CD8-positive, alpha-beta memory T cell (primary cell): Measurements from ENCODE around the gene SYNE4. TPM values are rescaled to one million over a fixed set of nuclear protein-coding genes. Genes with fewer than 3 reads are reported as not detected.

Experiments used
- CTCF ChIA-PET: fragments of 350-600 bp; sonication (Branson Sonifier 250); formaldehyde crosslinking; loops from one replicate; lab custom pipeline; 2021; ENCODE audit warnings: antibody characterized with exemption; lab: Charles Lee
- POLR2A ChIA-PET: fragments of 350-600 bp; sonication (Branson Sonifier 250); formaldehyde crosslinking; loops from one replicate; lab custom pipeline; 2021; ENCODE audit warnings: antibody characterized with exemption; lab: Charles Lee
- DNase-seq, 5 donors: peaks; one replicate each; pipeline versions ENCODE4 v3.0.0 to v3.0.0-alpha.2; 2020 to 2022; ENCODE audit warnings: mixed read lengths in 1 of 5
- H3K27ac ChIP-seq: one replicate; pipeline ENCODE4 v1.7.0; 2013; ENCODE audit warnings: low read depth, mild to moderate bottlenecking, low read length, moderate library complexity
- H3K27me3 ChIP-seq: 2 replicates; pipeline ENCODE4 v1.7.0; 2013; ENCODE audit warnings: low read length, mild to moderate bottlenecking; ENCODE audit not compliant: insufficient read depth, poor library complexity, severe bottlenecking
- H3K36me3 ChIP-seq: 2 replicates; pipeline ENCODE4 v1.7.0; 2013; ENCODE audit warnings: mild to moderate bottlenecking, low read length, moderate library complexity; ENCODE audit not compliant: insufficient read depth
- H3K4me1 ChIP-seq: 2 replicates; pipeline ENCODE4 v1.7.0; 2013; ENCODE audit warnings: mild to moderate bottlenecking, low read length, moderate library complexity; ENCODE audit not compliant: insufficient read depth
- H3K4me3 ChIP-seq: 2 replicates; pipeline ENCODE4 v1.7.0; 2013; ENCODE audit warnings: mild to moderate bottlenecking, low read length
- H3K9me3 ChIP-seq: 2 replicates; pipeline ENCODE4 v1.7.0; 2013; ENCODE audit warnings: mild to moderate bottlenecking, low read length
- H3K27ac Mint-ChIP-seq, 8 donors: one replicate each; pipeline ENCODE4 v1.8.0; 2020 to 2021; ENCODE audit warnings: mixed read lengths in 8 of 8, mild to moderate bottlenecking in 6 of 8, inconsistent platforms in 3 of 8, moderate library complexity in 3 of 8
- H3K27me3 Mint-ChIP-seq, 2 donors: one replicate each; pipeline ENCODE4 v1.8.0; 2020 to 2021; ENCODE audit warnings: mixed read lengths in 2 of 2, mild to moderate bottlenecking in 1 of 2, moderate library complexity in 1 of 2
- H3K36me3 Mint-ChIP-seq, 3 donors: one replicate each; pipeline ENCODE4 v1.8.0; 2020 to 2021; ENCODE audit warnings: mixed read lengths in 3 of 3, inconsistent platforms in 1 of 3, mild to moderate bottlenecking in 1 of 3
- H3K4me1 Mint-ChIP-seq, 3 donors: one replicate each; pipeline ENCODE4 v1.8.0; 2020 to 2021; ENCODE audit warnings: mixed read lengths in 3 of 3, inconsistent platforms in 1 of 3, mild to moderate bottlenecking in 1 of 3
- H3K4me3 Mint-ChIP-seq, 7 donors: one replicate each; pipeline ENCODE4 v1.8.0; 2020 to 2021; ENCODE audit warnings: mixed read lengths in 7 of 7, mild to moderate bottlenecking in 6 of 7, moderate library complexity in 4 of 7, inconsistent platforms in 2 of 7
- H3K9me3 Mint-ChIP-seq, 5 donors: one replicate each; pipeline ENCODE4 v1.8.0; 2020 to 2022; ENCODE audit warnings: mixed read lengths in 5 of 5, mild to moderate bottlenecking in 3 of 5, moderate library complexity in 2 of 5, inconsistent platforms in 1 of 5
- polyA plus RNA-seq: library from polyadenylated mRNA; unstranded; fragments of 300-500 nt; fragmentation: Illumina TruSeq; gene quantifications from one replicate; pipeline ENCODE4 v1.2.3, GENCODE V29; 2021
- total RNA-seq, 2 experiments: library from RNA; stranded (reverse); gene quantifications; one replicate each; pipeline ENCODE4 v1.2.3, GENCODE V29; 2021

SYNE4 gene
- total and polyA plus RNA-seq, 3 experiments from 2014 or later = 1.2 to 1.9 TPM; not detected in 1

GRCh38 chr19:36031308-36031707 is 22.7 kb upstream of the SYNE4 start:
- peaks cover 16 to 31% (median 23%) of the 10 kb centered on the region in 3 donors for H3K4me1 Mint-ChIP-seq
- no peaks in the 10 kb centered on the region for H3K9me3 ChIP-seq
- POLR2A ChIA-PET = no interaction called here
- no peaks in the 10 kb centered on the region for H3K27me3 ChIP-seq
- peak overlapping the region in 2 of 8 donors; percentile 38 to 54 for H3K27ac Mint-ChIP-seq
- peaks cover 4% of the 10 kb centered on the region for H3K36me3 ChIP-seq
- H3K27ac ChIP-seq = no peak overlapping the region
- peaks cover 15% of the 10 kb centered on the region for H3K4me1 ChIP-seq
- peaks cover 0 to 11% of the 10 kb centered on the region in 2 donors for H3K27me3 Mint-ChIP-seq
- H3K4me3 Mint-ChIP-seq = no peak overlapping the region
- no peak for DNase-seq
- CTCF ChIA-PET = no interaction called here
- no peak overlapping the region for H3K4me3 ChIP-seq
- H3K9me3 Mint-ChIP-seq = no peaks in the 10 kb centered on the region
- H3K36me3 Mint-ChIP-seq = peaks cover 9 to 32% (median 11%) of the 10 kb centered on the region in 3 donors

- Mint-ChIP-seq H3K4me3 (no peak overlapping the region), H3K27ac (peak overlapping the region in 1 of 8 donors; percentile 78), H3K36me3 (peaks cover 9 to 32% (median 12%) of the 10 kb centered on the region in 3 donors), H3K27me3 (peaks cover 0 to 11% of the 10 kb centered on the region in 2 donors), H3K9me3 (no peaks in the 10 kb centered on the region), H3K4me1 (peaks cover 12 to 23% (median 17%) of the 10 kb centered on the region in 3 donors)
- ChIA-PET POLR2A (no interaction called here), CTCF (interaction anchor here (0.8 kb wide), 1 partner anchor 31 kb away, joined by 3 read pairs; no protein-coding TSS in a partner anchor)
- H3K27me3 ChIP-seq = no peaks in the 10 kb centered on the region
- H3K27ac ChIP-seq = no peak overlapping the region
- no peaks in the 10 kb centered on the region for H3K9me3 ChIP-seq
- DNase-seq = no peak
- H3K4me1 ChIP-seq = peaks cover 7% of the 10 kb centered on the region
- peaks cover 4% of the 10 kb centered on the region for H3K36me3 ChIP-seq
- H3K4me3 ChIP-seq = no peak overlapping the region
These were observed 21.9 kb upstream of the SYNE4 start for GRCh38 chr19:36030264-36031148.

- Mint-ChIP-seq H3K36me3 (peaks cover 6 to 22% (median 10%) of the 10 kb centered on the region in 3 donors), H3K27me3 (peaks cover 0 to 8% of the 10 kb centered on the region in 2 donors), H3K27ac (peak overlapping the region in 2 of 8 donors; percentile 14 to 87), H3K4me1 (peaks cover 1 to 11% (median 9%) of the 10 kb centered on the region in 3 donors), H3K4me3 (no peak overlapping the region), H3K9me3 (no peaks in the 10 kb centered on the region)
- Histone ChIP-seq H3K4me3 (no peak overlapping the region), H3K9me3 (no peaks in the 10 kb centered on the region), H3K4me1 (no peaks in the 10 kb centered on the region), H3K27me3 (no peaks in the 10 kb centered on the region), H3K36me3 (no peaks in the 10 kb centered on the region), H3K27ac (no peak overlapping the region)
- ChIA-PET POLR2A (interaction anchor here (0.7 kb wide), 1 partner anchor 29 kb away, joined by 5 read pairs; no protein-coding TSS in a partner anchor), CTCF (no interaction called here)
- DNase-seq = no peak
These were observed 19.9 kb upstream of the SYNE4 start for GRCh38 chr19:36028313-36029041.

- peaks cover 11 to 27% (median 14%) of the 10 kb centered on the region in 3 donors for H3K36me3 Mint-ChIP-seq
- Histone ChIP-seq H3K27me3 (no peaks in the 10 kb centered on the region), H3K27ac (no peak overlapping the region), H3K4me3 (no peak overlapping the region), H3K4me1 (no peaks in the 10 kb centered on the region), H3K9me3 (no peaks in the 10 kb centered on the region), H3K36me3 (no peaks in the 10 kb centered on the region)
- peaks cover 0 to 8% of the 10 kb centered on the region in 2 donors for H3K27me3 Mint-ChIP-seq
- H3K4me3 Mint-ChIP-seq = no peak overlapping the region
- no peak for DNase-seq
- ChIA-PET CTCF (no interaction called here), POLR2A (no interaction called here)
- no peaks in the 10 kb centered on the region for H3K9me3 Mint-ChIP-seq
- H3K27ac Mint-ChIP-seq = no peak overlapping the region
- peaks cover 1 to 9% (median 7%) of the 10 kb centered on the region in 3 donors for H3K4me1 Mint-ChIP-seq
These were observed 19.1 kb upstream of the SYNE4 start for GRCh38 chr19:36027696-36028095.

- no peaks in the 10 kb centered on the region for H3K4me1 ChIP-seq
- ChIA-PET POLR2A (no interaction called here), CTCF (no interaction called here)
- H3K27ac ChIP-seq = no peak overlapping the region
- H3K36me3 ChIP-seq = no peaks in the 10 kb centered on the region
- Mint-ChIP-seq H3K27me3 (peaks cover 0 to 3% of the 10 kb centered on the region in 2 donors), H3K9me3 (no peaks in the 10 kb centered on the region), H3K4me3 (no peak overlapping the region), H3K4me1 (peaks cover 0 to 2% (median 0%) of the 10 kb centered on the region in 3 donors), H3K27ac (peak overlapping the region in 1 of 8 donors; percentile 75), H3K36me3 (peaks cover 11 to 34% (median 12%) of the 10 kb centered on the region in 3 donors)
- H3K4me3 ChIP-seq = no peak overlapping the region
- no peak for DNase-seq
- no peaks in the 10 kb centered on the region for H3K27me3 ChIP-seq
- no peaks in the 10 kb centered on the region for H3K9me3 ChIP-seq
These were observed 17.7 kb upstream of the SYNE4 start for GRCh38 chr19:36026091-36026876.

GRCh38 chr19:36025541-36025940 is 16.9 kb upstream of the SYNE4 start:
- H3K4me3 Mint-ChIP-seq = no peak overlapping the region
- H3K27me3 Mint-ChIP-seq = peaks cover 0 to under 1% of the 10 kb centered on the region in 2 donors
- H3K4me1 Mint-ChIP-seq = no peaks in the 10 kb centered on the region
- ChIA-PET CTCF (no interaction called here), POLR2A (no interaction called here)
- H3K9me3 Mint-ChIP-seq = no peaks in the 10 kb centered on the region
- Histone ChIP-seq H3K27ac (no peak overlapping the region), H3K4me3 (no peak overlapping the region), H3K36me3 (no peaks in the 10 kb centered on the region), H3K27me3 (no peaks in the 10 kb centered on the region), H3K4me1 (no peaks in the 10 kb centered on the region), H3K9me3 (no peaks in the 10 kb centered on the region)
- DNase-seq = no peak
- H3K27ac Mint-ChIP-seq = no peak overlapping the region
- H3K36me3 Mint-ChIP-seq = peaks cover 8 to 37% (median 11%) of the 10 kb centered on the region in 3 donors

- Histone ChIP-seq H3K9me3 (no peaks in the 10 kb centered on the region), H3K36me3 (no peaks in the 10 kb centered on the region), H3K4me3 (no peak overlapping the region), H3K27ac (no peak overlapping the region), H3K4me1 (no peaks in the 10 kb centered on the region), H3K27me3 (no peaks in the 10 kb centered on the region)
- POLR2A ChIA-PET = no interaction called here
- DNase-seq = no peak
- Mint-ChIP-seq H3K36me3 (peaks cover 5 to 31% (median 7%) of the 10 kb centered on the region in 3 donors), H3K27me3 (no peaks in the 10 kb centered on the region), H3K27ac (peak overlapping the region in 2 of 8 donors; percentile 37 to 66), H3K4me1 (no peaks in the 10 kb centered on the region), H3K4me3 (no peak overlapping the region), H3K9me3 (no peaks in the 10 kb centered on the region)
- CTCF ChIA-PET = interaction anchor here (1.4 kb wide), 1 partner anchor 32 kb away, joined by 3 read pairs; no protein-coding TSS in a partner anchor
These were observed 14.8 kb upstream of the SYNE4 start for GRCh38 chr19:36023432-36023831.
